Measurements from ENCODE around the gene AMN.

The AMN gene

GRCh38 chr14:102931580-102932285, 9.3 kb downstream of the AMN start:
- Histone ChIP-seq H3K27me3 (ENCODE audit: insufficient read depth, low read depth) (no peaks in the 10 kb centered on the region), H3K9ac (no peak overlapping the region), H2AFZ (ENCODE audit: low read depth) (no peak overlapping the region), H3K4me2 (no peak overlapping the region), H3K4me3 (IDR thresholded peaks at IDR 0.05; ENCODE audit: insufficient read depth, low read depth, low read length) (no peak overlapping the region), H3K4me1 (ENCODE audit: low read depth, poor library complexity, severe bottlenecking) (no peaks in the 10 kb centered on the region), H3K27ac (no peak overlapping the region), H3K79me2 (ENCODE audit: insufficient read depth, low read depth) (no peaks in the 10 kb centered on the region), H3K36me3 (ENCODE audit: insufficient read depth) (no peaks in the 10 kb centered on the region), H4K20me1 (ENCODE audit: insufficient read depth) (no peaks in the 10 kb centered on the region)
- no peak for TF ChIP-seq CTCF (conservative IDR thresholded peaks at IDR 0.05; ENCODE audit: low read depth, low read length)

- H3K79me2 ChIP-seq (ENCODE audit: insufficient read depth, low read depth): no peaks in the 10 kb centered on the region
- no peaks in the 10 kb centered on the region for H3K36me3 ChIP-seq (ENCODE audit: insufficient read depth)
- no peak for TF ChIP-seq CTCF (conservative IDR thresholded peaks at IDR 0.05; ENCODE audit: low read depth, low read length)
- H3K27me3 ChIP-seq (ENCODE audit: insufficient read depth, low read depth): no peaks in the 10 kb centered on the region
- H3K4me1 ChIP-seq (ENCODE audit: low read depth, poor library complexity, severe bottlenecking): no peaks in the 10 kb centered on the region
- H3K4me2 ChIP-seq: no peak overlapping the region
- H3K9ac ChIP-seq: no peak overlapping the region
- no peaks in the 10 kb centered on the region for H4K20me1 ChIP-seq (ENCODE audit: insufficient read depth)
- no peak overlapping the region for H2AFZ ChIP-seq (ENCODE audit: low read depth)
- H3K4me3 ChIP-seq (IDR thresholded peaks at IDR 0.05; ENCODE audit: insufficient read depth, low read depth, low read length): no peak overlapping the region
- no peak overlapping the region for H3K27ac ChIP-seq
Measured at GRCh38 chr14:102932484-102933248, 10.2 kb downstream of the AMN start.

GRCh38 chr14:102933618-102934231, 11.3 kb downstream of the AMN start:
- H3K79me2 ChIP-seq (ENCODE audit: insufficient read depth, low read depth): no peaks in the 10 kb centered on the region
- no peaks in the 10 kb centered on the region for H3K4me1 ChIP-seq (ENCODE audit: low read depth, poor library complexity, severe bottlenecking)
- no peak overlapping the region for H3K27ac ChIP-seq
- no peak overlapping the region for H2AFZ ChIP-seq (ENCODE audit: low read depth)
- H3K4me3 ChIP-seq (IDR thresholded peaks at IDR 0.05; ENCODE audit: insufficient read depth, low read depth, low read length): no peak overlapping the region
- no peaks in the 10 kb centered on the region for H3K36me3 ChIP-seq (ENCODE audit: insufficient read depth)
- no peaks in the 10 kb centered on the region for H4K20me1 ChIP-seq (ENCODE audit: insufficient read depth)
- H3K9ac ChIP-seq: no peak overlapping the region
- H3K4me2 ChIP-seq: no peak overlapping the region
- TF ChIP-seq CTCF (conservative IDR thresholded peaks at IDR 0.05; ENCODE audit: low read depth, low read length): no peak
- H3K27me3 ChIP-seq (ENCODE audit: insufficient read depth, low read depth): no peaks in the 10 kb centered on the region

- H3K9ac ChIP-seq: no peak overlapping the region
- TF ChIP-seq CTCF (conservative IDR thresholded peaks at IDR 0.05; ENCODE audit: low read depth, low read length): no peak
- H3K27ac ChIP-seq: no peak overlapping the region
- H3K79me2 ChIP-seq (ENCODE audit: insufficient read depth, low read depth): no peaks in the 10 kb centered on the region
- no peak overlapping the region for H3K4me2 ChIP-seq
- H3K4me1 ChIP-seq (ENCODE audit: low read depth, poor library complexity, severe bottlenecking): no peaks in the 10 kb centered on the region
- no peak overlapping the region for H2AFZ ChIP-seq (ENCODE audit: low read depth)
- H3K27me3 ChIP-seq (ENCODE audit: insufficient read depth, low read depth): no peaks in the 10 kb centered on the region
- no peaks in the 10 kb centered on the region for H4K20me1 ChIP-seq (ENCODE audit: insufficient read depth)
- no peak overlapping the region for H3K4me3 ChIP-seq (IDR thresholded peaks at IDR 0.05; ENCODE audit: insufficient read depth, low read depth, low read length)
- no peaks in the 10 kb centered on the region for H3K36me3 ChIP-seq (ENCODE audit: insufficient read depth)
Measured at GRCh38 chr14:102935756-102936155, 13.3 kb downstream of the AMN start.

Measured in KMS-11 (cell line).